ENCODE measurements around the gene ZNF236. TPM values are rescaled to one million over a fixed set of nuclear protein-coding genes. Genes with fewer than 3 reads are reported as not detected.
"Not testable (repeated sequence)": the region's sequence is repeated elsewhere in the genome, so short reads cannot be mapped to it uniquely, and the experiment has no call there.

The ZNF236 gene
- total and polyA plus RNA-seq, 4 donors: 0.38 to 23.6 (median 10.0) TPM

GRCh38 chr18:76794326-76794725 is 28.0 kb upstream of the ZNF236 start:
- Histone ChIP-seq H3K4me3 (ENCODE audit: low read length in 2 of 2) (no peak overlapping the region), H3K9me3 (ENCODE audit: control insufficient read depth, low read length) (no peaks in the 10 kb centered on the region), H3K27me3 (ENCODE audit: control insufficient read depth in 1 of 2, insufficient read depth in 2 of 2, low read length in 1 of 2) (no peaks in the 10 kb centered on the region), H3K36me3 (ENCODE audit: control insufficient read depth in 1 of 2, insufficient read depth in 2 of 2, low read length in 1 of 2) (no peaks in the 10 kb centered on the region), H3K27ac (ENCODE audit: low read depth in 1 of 2, low read length in 2 of 2) (no peak overlapping the region), H3K4me1 (ENCODE audit: control insufficient read depth in 1 of 2, insufficient read depth in 2 of 2, low read length in 2 of 2) (no peaks in the 10 kb centered on the region)
- ATAC-seq (ENCODE audit: low FRiP score) (no peak), DNase-seq (no peak)
- WGBS, 2 donors: 71 to 78% methylated on average over 4 of the region's 4 CpGs
- intact Hi-C loops (cut with DNase I): no loop called here

- Histone ChIP-seq H3K4me3 (ENCODE audit: low read length in 2 of 2) (no peak overlapping the region), H3K27ac (ENCODE audit: low read depth in 1 of 2, low read length in 2 of 2) (no peak overlapping the region), H3K4me1 (ENCODE audit: control insufficient read depth in 1 of 2, insufficient read depth in 2 of 2, low read length in 2 of 2) (no peaks in the 10 kb centered on the region), H3K9me3 (ENCODE audit: control insufficient read depth, low read length) (no peaks in the 10 kb centered on the region), H3K36me3 (ENCODE audit: control insufficient read depth in 1 of 2, insufficient read depth in 2 of 2, low read length in 1 of 2) (no peaks in the 10 kb centered on the region), H3K27me3 (ENCODE audit: control insufficient read depth in 1 of 2, insufficient read depth in 2 of 2, low read length in 1 of 2) (no peaks in the 10 kb centered on the region)
- intact Hi-C loops (cut with DNase I): loop anchor here (2.0 to 10.0 kb wide), 6 partner anchors 73 to 181 kb away; no protein-coding TSS in a partner anchor
- peak; percentile 92 for ATAC-seq (ENCODE audit: low FRiP score)
- 20 to 26% methylated on average over 60 to 61 of the region's 61 CpGs for WGBS, 2 donors
- peak; percentile 67 to 91 for DNase-seq
Measured at GRCh38 chr18:76801567-76802505, 20.5 kb upstream of the ZNF236 start.

- intact Hi-C loops (cut with DNase I): loop anchor here (2.0 to 10.0 kb wide), 6 partner anchors 71 to 179 kb away; no protein-coding TSS in a partner anchor
- DNase-seq (no peak), ATAC-seq (ENCODE audit: low FRiP score) (no peak)
- no peaks in the 10 kb centered on the region for H3K4me1 ChIP-seq (ENCODE audit: control insufficient read depth in 1 of 2, insufficient read depth in 2 of 2, low read length in 2 of 2)
- no peaks in the 10 kb centered on the region for H3K9me3 ChIP-seq (ENCODE audit: control insufficient read depth, low read length)
- H3K36me3 ChIP-seq (ENCODE audit: control insufficient read depth in 1 of 2, insufficient read depth in 2 of 2, low read length in 1 of 2): no peaks in the 10 kb centered on the region
- H3K27ac ChIP-seq (ENCODE audit: low read depth in 1 of 2, low read length in 2 of 2): no peak overlapping the region
- WGBS, 2 donors: 44 to 45% methylated on average over 5 of the region's 5 CpGs
- no peak overlapping the region for H3K4me3 ChIP-seq (ENCODE audit: low read length in 2 of 2)
- H3K27me3 ChIP-seq (ENCODE audit: control insufficient read depth in 1 of 2, insufficient read depth in 2 of 2, low read length in 1 of 2): no peaks in the 10 kb centered on the region
Measured at GRCh38 chr18:76803413-76803812, 18.9 kb upstream of the ZNF236 start.

- peak; percentile 55 for ATAC-seq (ENCODE audit: low FRiP score)
- Histone ChIP-seq H3K36me3 (ENCODE audit: control insufficient read depth in 1 of 2, insufficient read depth in 2 of 2, low read length in 1 of 2) (no peaks in the 10 kb centered on the region), H3K9me3 (ENCODE audit: control insufficient read depth, low read length) (no peaks in the 10 kb centered on the region), H3K4me1 (ENCODE audit: control insufficient read depth in 1 of 2, insufficient read depth in 2 of 2, low read length in 2 of 2) (no peaks in the 10 kb centered on the region), H3K27ac (ENCODE audit: low read depth in 1 of 2, low read length in 2 of 2) (no peak overlapping the region), H3K27me3 (ENCODE audit: control insufficient read depth in 1 of 2, insufficient read depth in 2 of 2, low read length in 1 of 2) (no peaks in the 10 kb centered on the region), H3K4me3 (ENCODE audit: low read length in 2 of 2) (no peak overlapping the region)
- 1 to 3% methylated on average over 11 of the region's 11 CpGs for WGBS, 2 donors
- DNase-seq: peak in 1 of 2 donors; percentile 63
- intact Hi-C loops (cut with DNase I): loop anchor here (2.0 to 10.0 kb wide), 6 partner anchors 71 to 179 kb away; no protein-coding TSS in a partner anchor
Measured at GRCh38 chr18:76803814-76804213, 18.5 kb upstream of the ZNF236 start.

GRCh38 chr18:76805221-76805620 is 17.1 kb upstream of the ZNF236 start:
- Histone ChIP-seq H3K27me3 (ENCODE audit: control insufficient read depth in 1 of 2, insufficient read depth in 2 of 2, low read length in 1 of 2) (no peaks in the 10 kb centered on the region), H3K27ac (ENCODE audit: low read depth in 1 of 2, low read length in 2 of 2) (no peak overlapping the region), H3K9me3 (ENCODE audit: control insufficient read depth, low read length) (no peaks in the 10 kb centered on the region), H3K36me3 (ENCODE audit: control insufficient read depth in 1 of 2, insufficient read depth in 2 of 2, low read length in 1 of 2) (no peaks in the 10 kb centered on the region), H3K4me1 (ENCODE audit: control insufficient read depth in 1 of 2, insufficient read depth in 2 of 2, low read length in 2 of 2) (no peaks in the 10 kb centered on the region), H3K4me3 (ENCODE audit: low read length in 2 of 2) (no peak overlapping the region)
- ATAC-seq (ENCODE audit: low FRiP score) (no peak), DNase-seq (no peak)
- 72 to 73% methylated on average over 7 of the region's 7 CpGs for WGBS, 2 donors
- intact Hi-C loops (cut with DNase I): loop anchor here (10.0 kb wide), 2 partner anchors 70 to 120 kb away; no protein-coding TSS in a partner anchor

- ATAC-seq (ENCODE audit: low FRiP score) (peak; percentile 8), DNase-seq (no peak)
- H3K4me3 ChIP-seq (ENCODE audit: low read length in 2 of 2): no peak overlapping the region
- no peaks in the 10 kb centered on the region for H3K36me3 ChIP-seq (ENCODE audit: control insufficient read depth in 1 of 2, insufficient read depth in 2 of 2, low read length in 1 of 2)
- H3K9me3 ChIP-seq (ENCODE audit: control insufficient read depth, low read length): no peaks in the 10 kb centered on the region
- no peaks in the 10 kb centered on the region for H3K4me1 ChIP-seq (ENCODE audit: control insufficient read depth in 1 of 2, insufficient read depth in 2 of 2, low read length in 2 of 2)
- 91 to 92% methylated on average over 7 of the region's 7 CpGs for WGBS, 2 donors
- no peaks in the 10 kb centered on the region for H3K27me3 ChIP-seq (ENCODE audit: control insufficient read depth in 1 of 2, insufficient read depth in 2 of 2, low read length in 1 of 2)
- no peak overlapping the region for H3K27ac ChIP-seq (ENCODE audit: low read depth in 1 of 2, low read length in 2 of 2)
- intact Hi-C loops (cut with DNase I): loop anchor here (10.0 kb wide), 2 partner anchors 68 to 118 kb away; no protein-coding TSS in a partner anchor
Measured at GRCh38 chr18:76806301-76806700, 16.1 kb upstream of the ZNF236 start.

- 90 to 94% methylated on average over 10 of the region's 10 CpGs for WGBS, 2 donors
- Histone ChIP-seq H3K27ac (ENCODE audit: low read depth in 1 of 2, low read length in 2 of 2) (no peak overlapping the region), H3K27me3 (ENCODE audit: control insufficient read depth in 1 of 2, insufficient read depth in 2 of 2, low read length in 1 of 2) (no peaks in the 10 kb centered on the region), H3K36me3 (ENCODE audit: control insufficient read depth in 1 of 2, insufficient read depth in 2 of 2, low read length in 1 of 2) (no peaks in the 10 kb centered on the region), H3K4me1 (ENCODE audit: control insufficient read depth in 1 of 2, insufficient read depth in 2 of 2, low read length in 2 of 2) (no peaks in the 10 kb centered on the region), H3K4me3 (ENCODE audit: low read length in 2 of 2) (no peak overlapping the region), H3K9me3 (ENCODE audit: control insufficient read depth, low read length) (no peaks in the 10 kb centered on the region)
- intact Hi-C loops (cut with DNase I): loop anchor here (10.0 kb wide), 2 partner anchors 66 to 116 kb away; no protein-coding TSS in a partner anchor
- no peak for ATAC-seq (ENCODE audit: low FRiP score)
- DNase-seq: no peak
Measured at GRCh38 chr18:76808561-76808960, 13.8 kb upstream of the ZNF236 start.

- H3K27me3 ChIP-seq (ENCODE audit: control insufficient read depth in 1 of 2, insufficient read depth in 2 of 2, low read length in 1 of 2); intact Hi-C loops (cut with DNase I); DNase-seq; H3K36me3 ChIP-seq (ENCODE audit: control insufficient read depth in 1 of 2, insufficient read depth in 2 of 2, low read length in 1 of 2); H3K4me1 ChIP-seq (ENCODE audit: control insufficient read depth in 1 of 2, insufficient read depth in 2 of 2, low read length in 2 of 2); H3K27ac ChIP-seq (ENCODE audit: low read depth in 1 of 2, low read length in 2 of 2); ATAC-seq (ENCODE audit: low FRiP score); H3K4me3 ChIP-seq (ENCODE audit: low read length in 2 of 2); H3K9me3 ChIP-seq (ENCODE audit: control insufficient read depth, low read length): not testable (repeated sequence)
- 95 to 96% methylated on average over 7 of the region's 7 CpGs for WGBS, 2 donors
Measured at GRCh38 chr18:76811530-76811929, 10.8 kb upstream of the ZNF236 start.
